ENCODE measurements around the gene ERC2. TPM values are rescaled to one million over a fixed set of nuclear protein-coding genes. Genes with fewer than 3 reads are reported as not detected.

Gene ERC2
- polyA plus RNA-seq, 3 donors, result not detected

GRCh38 chr3:55538158-55538557 is 930.1 kb downstream of the ERC2 start:
- no peaks in the 10 kb centered on the region for H4K20me1 ChIP-seq (ENCODE audit: insufficient read depth, low read length)
- no peak overlapping the region for H3K4me2 ChIP-seq (replicated peaks; ENCODE audit: extremely low read depth, low read length, poor library complexity, severe bottlenecking)
- intact Hi-C loops (cut with micrococcal nuclease), result no loop called here
- H3K4me1 ChIP-seq (ENCODE audit: control insufficient read depth in 1 of 2, insufficient read depth in 2 of 2, low read length in 2 of 2), result no peaks in the 10 kb centered on the region
- H3K27ac Mint-ChIP-seq, result no peak overlapping the region
- H3K36me3 Mint-ChIP-seq, result no peaks in the 10 kb centered on the region
- peaks cover 0 to 11% (median 2%) of the 10 kb centered on the region in 7 donors for H3K9me3 Mint-ChIP-seq
- no peak overlapping the region for H3K4me3 ChIP-seq (replicated peaks in 1 of 3; ENCODE audit: low read depth in 2 of 3, low read length in 3 of 3)
- no peaks in the 10 kb centered on the region for H3K27me3 ChIP-seq (ENCODE audit: control insufficient read depth in 2 of 2, insufficient read depth in 2 of 2, low read length in 2 of 2)
- no peaks in the 10 kb centered on the region for H3K9me3 ChIP-seq (replicated peaks in 1 of 2; ENCODE audit: control insufficient read depth in 1 of 2, insufficient read depth in 1 of 2, low read length in 2 of 2)
- H2AFZ ChIP-seq (ENCODE audit: insufficient read depth, low read depth, low read length, poor library complexity, severe bottlenecking), result no peak overlapping the region
- no peaks in the 10 kb centered on the region for H3K36me3 ChIP-seq (replicated peaks in 1 of 2; ENCODE audit: control insufficient read depth in 1 of 2, insufficient read depth in 2 of 2, low read length in 2 of 2)
- no peak overlapping the region for H3K27ac ChIP-seq (ENCODE audit: low read depth in 1 of 2, low read length in 2 of 2)
- no peak overlapping the region for H3K4me3 Mint-ChIP-seq
- no peak overlapping the region for H3K9ac ChIP-seq (ENCODE audit: insufficient read depth, low read length, poor library complexity, severe bottlenecking)
- TF ChIP-seq CTCF (IDR thresholded peaks at IDR 0.05), result no peak
- H3K27me3 Mint-ChIP-seq (ENCODE audit: low read depth in 3 of 3), result peaks cover 0 to 2% (median 2%) of the 10 kb centered on the region in 3 donors
- H3K79me2 ChIP-seq (ENCODE audit: insufficient read depth, low read length), result no peaks in the 10 kb centered on the region
- H3K4me1 Mint-ChIP-seq, result no peaks in the 10 kb centered on the region
- WGBS (ENCODE audit: insufficient coverage), result 100% methylated on average over 1 of the region's 4 CpGs
- DNase-seq, result no peak

GRCh38 chr3:55537563-55537962 is 930.7 kb downstream of the ERC2 start:
- no peak for TF ChIP-seq CTCF (IDR thresholded peaks at IDR 0.05)
- Histone ChIP-seq H3K9ac (ENCODE audit: insufficient read depth, low read length, poor library complexity, severe bottlenecking) (no peak overlapping the region), H3K4me2 (replicated peaks; ENCODE audit: extremely low read depth, low read length, poor library complexity, severe bottlenecking) (no peak overlapping the region), H3K79me2 (ENCODE audit: insufficient read depth, low read length) (no peaks in the 10 kb centered on the region), H3K4me1 (ENCODE audit: control insufficient read depth in 1 of 2, insufficient read depth in 2 of 2, low read length in 2 of 2) (no peaks in the 10 kb centered on the region), H3K4me3 (replicated peaks in 1 of 3; ENCODE audit: low read depth in 2 of 3, low read length in 3 of 3) (no peak overlapping the region), H3K9me3 (replicated peaks in 1 of 2; ENCODE audit: control insufficient read depth in 1 of 2, insufficient read depth in 1 of 2, low read length in 2 of 2) (no peaks in the 10 kb centered on the region), H3K27me3 (ENCODE audit: control insufficient read depth in 2 of 2, insufficient read depth in 2 of 2, low read length in 2 of 2) (no peaks in the 10 kb centered on the region), H3K27ac (ENCODE audit: low read depth in 1 of 2, low read length in 2 of 2) (no peak overlapping the region), H4K20me1 (ENCODE audit: insufficient read depth, low read length) (no peaks in the 10 kb centered on the region), H3K36me3 (replicated peaks in 1 of 2; ENCODE audit: control insufficient read depth in 1 of 2, insufficient read depth in 2 of 2, low read length in 2 of 2) (no peaks in the 10 kb centered on the region), H2AFZ (ENCODE audit: insufficient read depth, low read depth, low read length, poor library complexity, severe bottlenecking) (no peak overlapping the region)
- Mint-ChIP-seq H3K27ac (no peak overlapping the region), H3K36me3 (no peaks in the 10 kb centered on the region), H3K27me3 (ENCODE audit: low read depth in 3 of 3) (no peaks in the 10 kb centered on the region), H3K4me1 (no peaks in the 10 kb centered on the region), H3K9me3 (peaks cover 0 to 8% (median 2%) of the 10 kb centered on the region in 7 donors), H3K4me3 (peak overlapping the region in 1 of 2 donors; percentile 18)
- no CpG with 5 or more reads among the region's 3 CpGs for WGBS (ENCODE audit: insufficient coverage)
- DNase-seq, result no peak
- intact Hi-C loops (cut with micrococcal nuclease), result no loop called here

Measured in CD14-positive monocyte (primary cell).